ENCODE measurements around the gene NPM1.

DNA sequence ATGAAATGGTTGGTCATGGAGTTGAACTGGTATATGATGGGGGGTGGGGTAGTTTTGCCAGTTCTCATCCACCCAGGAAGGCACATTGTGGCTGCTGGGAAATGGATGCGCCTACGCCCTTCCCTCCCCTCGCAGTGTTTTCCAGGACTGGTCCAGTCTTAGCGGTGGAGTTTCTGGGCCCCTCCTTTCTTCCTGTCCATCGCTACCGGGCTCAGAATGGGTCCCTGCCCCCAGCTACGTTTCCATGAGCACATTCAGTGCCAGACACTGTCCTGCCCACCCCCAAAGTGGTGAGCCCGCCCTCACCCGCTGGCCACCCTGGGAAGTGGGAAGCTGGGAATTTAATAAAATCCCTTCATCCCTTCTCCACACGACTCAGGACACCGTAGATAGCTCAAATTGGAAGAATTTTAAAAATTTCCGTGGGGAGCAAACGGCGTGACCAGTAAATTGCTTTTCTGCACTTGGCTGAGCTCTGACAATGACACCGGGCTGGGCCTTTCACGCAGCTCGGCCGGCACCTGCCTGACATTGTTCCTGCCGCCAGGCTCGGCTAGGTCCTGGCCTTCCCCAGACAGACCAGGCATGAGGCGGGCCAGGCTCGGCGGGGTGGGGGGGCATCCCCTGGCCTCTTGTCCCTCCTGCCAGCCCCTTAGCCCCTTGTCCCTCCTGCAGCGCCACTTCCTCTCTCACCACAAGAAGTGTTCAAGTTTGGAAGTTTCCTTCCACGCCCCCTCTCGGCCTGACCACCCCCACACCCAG lies 35.4 kb downstream of the NPM1 start:
- TF ChIP-seq RAD21 (IDR thresholded peaks at IDR 0.05; ENCODE audit: low read depth) (0 out of 2 replicates have a peak, but pooled peaks have one; percentile 22), EP300 (IDR thresholded peaks at IDR 0.05; ENCODE audit: borderline replicate concordance) (peak; percentile 98), CREB1 (IDR thresholded peaks at IDR 0.05; ENCODE audit: low read depth) (0 out of 2 replicates have a peak, but pooled peaks have one; percentile 34), TEAD4 (IDR thresholded peaks at IDR 0.05) (peak; percentile 98), EGR1 (IDR thresholded peaks at IDR 0.05) (peak; percentile 59), YY1 (IDR thresholded peaks at IDR 0.05; ENCODE audit: low read depth) (peak; percentile 21), CEBPB (IDR thresholded peaks at IDR 0.05) (peak; percentile 29), FOXM1 (IDR thresholded peaks at IDR 0.05; ENCODE audit: borderline replicate concordance, low read depth) (peak; percentile 97), NFIC (IDR thresholded peaks at IDR 0.05) (peak; percentile 88), ZBTB7A (IDR thresholded peaks at IDR 0.05; ENCODE audit: low read depth) (peak; percentile 98)
- TF ChIP-seq, protein P1, sequence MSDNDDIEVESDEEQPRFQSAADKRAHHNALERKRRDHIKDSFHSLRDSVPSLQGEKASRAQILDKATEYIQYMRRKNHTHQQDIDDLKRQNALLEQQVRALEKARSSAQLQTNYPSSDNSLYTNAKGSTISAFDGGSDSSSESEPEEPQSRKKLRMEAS (IDR thresholded peaks at IDR 0.05): peak; percentile 45
- TF ChIP-seq, protein P2, sequence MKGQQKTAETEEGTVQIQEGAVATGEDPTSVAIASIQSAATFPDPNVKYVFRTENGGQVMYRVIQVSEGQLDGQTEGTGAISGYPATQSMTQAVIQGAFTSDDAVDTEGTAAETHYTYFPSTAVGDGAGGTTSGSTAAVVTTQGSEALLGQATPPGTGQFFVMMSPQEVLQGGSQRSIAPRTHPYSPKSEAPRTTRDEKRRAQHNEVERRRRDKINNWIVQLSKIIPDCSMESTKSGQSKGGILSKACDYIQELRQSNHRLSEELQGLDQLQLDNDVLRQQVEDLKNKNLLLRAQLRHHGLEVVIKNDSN (IDR thresholded peaks at IDR 0.05): no peak; the same call in 1 of the 2 replicates
- TF ChIP-seq, protein P3, sequence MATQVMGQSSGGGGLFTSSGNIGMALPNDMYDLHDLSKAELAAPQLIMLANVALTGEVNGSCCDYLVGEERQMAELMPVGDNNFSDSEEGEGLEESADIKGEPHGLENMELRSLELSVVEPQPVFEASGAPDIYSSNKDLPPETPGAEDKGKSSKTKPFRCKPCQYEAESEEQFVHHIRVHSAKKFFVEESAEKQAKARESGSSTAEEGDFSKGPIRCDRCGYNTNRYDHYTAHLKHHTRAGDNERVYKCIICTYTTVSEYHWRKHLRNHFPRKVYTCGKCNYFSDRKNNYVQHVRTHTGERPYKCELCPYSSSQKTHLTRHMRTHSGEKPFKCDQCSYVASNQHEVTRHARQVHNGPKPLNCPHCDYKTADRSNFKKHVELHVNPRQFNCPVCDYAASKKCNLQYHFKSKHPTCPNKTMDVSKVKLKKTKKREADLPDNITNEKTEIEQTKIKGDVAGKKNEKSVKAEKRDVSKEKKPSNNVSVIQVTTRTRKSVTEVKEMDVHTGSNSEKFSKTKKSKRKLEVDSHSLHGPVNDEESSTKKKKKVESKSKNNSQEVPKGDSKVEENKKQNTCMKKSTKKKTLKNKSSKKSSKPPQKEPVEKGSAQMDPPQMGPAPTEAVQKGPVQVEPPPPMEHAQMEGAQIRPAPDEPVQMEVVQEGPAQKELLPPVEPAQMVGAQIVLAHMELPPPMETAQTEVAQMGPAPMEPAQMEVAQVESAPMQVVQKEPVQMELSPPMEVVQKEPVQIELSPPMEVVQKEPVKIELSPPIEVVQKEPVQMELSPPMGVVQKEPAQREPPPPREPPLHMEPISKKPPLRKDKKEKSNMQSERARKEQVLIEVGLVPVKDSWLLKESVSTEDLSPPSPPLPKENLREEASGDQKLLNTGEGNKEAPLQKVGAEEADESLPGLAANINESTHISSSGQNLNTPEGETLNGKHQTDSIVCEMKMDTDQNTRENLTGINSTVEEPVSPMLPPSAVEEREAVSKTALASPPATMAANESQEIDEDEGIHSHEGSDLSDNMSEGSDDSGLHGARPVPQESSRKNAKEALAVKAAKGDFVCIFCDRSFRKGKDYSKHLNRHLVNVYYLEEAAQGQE (IDR thresholded peaks at IDR 0.05; ENCODE audit: low read depth): no peak
